ENCODE results near the gene POGLUT3. TPM values are rescaled to one million over a fixed set of nuclear protein-coding genes. Genes with fewer than 3 reads are reported as not detected.

Gene POGLUT3
- total RNA-seq, 1 donor from 2014 or later: 8.6 TPM

DNA sequence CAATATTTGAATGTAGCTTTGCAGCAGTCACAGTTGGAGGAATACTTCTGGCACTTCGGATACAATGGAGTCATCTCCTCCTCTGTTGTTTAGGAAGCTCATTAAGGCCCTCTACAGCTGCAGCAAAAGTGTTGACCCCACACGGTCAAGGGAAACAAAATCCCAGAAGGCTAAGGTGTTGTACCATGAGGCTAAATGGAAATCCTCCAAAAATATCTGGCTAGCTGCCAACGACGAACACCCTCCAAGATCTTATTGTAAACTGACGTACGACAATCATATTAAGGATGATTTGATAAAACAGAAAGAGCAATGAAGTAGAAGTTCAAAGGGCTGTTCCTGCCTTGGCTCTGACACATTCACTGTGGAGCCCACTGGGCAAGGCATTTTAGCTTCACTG, 4.0 kb downstream of the POGLUT3 start:
- no peak overlapping the region for H3K4me3 Mint-ChIP-seq
- no peaks in the 10 kb centered on the region for H3K9me3 Mint-ChIP-seq
- peaks cover 11% of the 10 kb centered on the region for H3K36me3 Mint-ChIP-seq (ENCODE audit: low read depth)
- H3K4me1 Mint-ChIP-seq: peaks cover 20% of the 10 kb centered on the region
- DNase-seq: no peak
- no peaks in the 10 kb centered on the region for H3K27me3 Mint-ChIP-seq
- no peak overlapping the region for H3K27ac Mint-ChIP-seq
- intact Hi-C loops (cut with micrococcal nuclease): no loop called here

- intact Hi-C loops (cut with micrococcal nuclease): no loop called here
- no peaks in the 10 kb centered on the region for H3K9me3 Mint-ChIP-seq
- DNase-seq: no peak
- H3K4me1 Mint-ChIP-seq: peaks cover 11% of the 10 kb centered on the region
- H3K27me3 Mint-ChIP-seq: no peaks in the 10 kb centered on the region
- no peak overlapping the region for H3K27ac Mint-ChIP-seq
- H3K4me3 Mint-ChIP-seq: no peak overlapping the region
- H3K36me3 Mint-ChIP-seq (ENCODE audit: low read depth): peaks cover 23% of the 10 kb centered on the region
These were observed 6.2 kb downstream of the POGLUT3 start for GRCh38 chr11:108491936-108492335.

GRCh38 chr11:108486828-108487227, 11.4 kb downstream of the POGLUT3 start:
- Mint-ChIP-seq H3K27me3 (no peaks in the 10 kb centered on the region), H3K4me1 (peaks cover 5% of the 10 kb centered on the region), H3K27ac (no peak overlapping the region), H3K36me3 (ENCODE audit: low read depth) (peaks cover 45% of the 10 kb centered on the region), H3K9me3 (no peaks in the 10 kb centered on the region), H3K4me3 (no peak overlapping the region)
- no peak for DNase-seq
- intact Hi-C loops (cut with micrococcal nuclease): no loop called here

DNA sequence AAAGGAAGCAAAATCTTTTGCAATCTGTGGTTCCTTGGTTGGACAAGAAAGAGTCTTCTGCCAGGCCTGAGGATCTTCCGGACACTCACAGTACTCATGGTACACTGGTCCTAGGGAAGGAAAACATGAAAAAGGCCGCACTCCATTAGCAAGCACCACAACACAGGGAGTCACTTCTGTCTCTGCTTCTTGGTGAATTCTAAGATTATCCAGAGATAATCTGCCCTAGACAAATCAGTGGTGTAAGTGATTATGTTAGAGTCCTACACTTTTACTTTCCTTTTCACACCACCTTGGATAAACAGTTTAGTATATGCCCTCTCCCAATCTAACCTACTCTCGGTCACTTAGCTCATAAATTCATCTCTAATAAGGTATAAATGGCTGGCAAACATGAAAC, 11.9 kb downstream of the POGLUT3 start:
- H3K36me3 Mint-ChIP-seq (ENCODE audit: low read depth): peaks cover 49% of the 10 kb centered on the region

DNA sequence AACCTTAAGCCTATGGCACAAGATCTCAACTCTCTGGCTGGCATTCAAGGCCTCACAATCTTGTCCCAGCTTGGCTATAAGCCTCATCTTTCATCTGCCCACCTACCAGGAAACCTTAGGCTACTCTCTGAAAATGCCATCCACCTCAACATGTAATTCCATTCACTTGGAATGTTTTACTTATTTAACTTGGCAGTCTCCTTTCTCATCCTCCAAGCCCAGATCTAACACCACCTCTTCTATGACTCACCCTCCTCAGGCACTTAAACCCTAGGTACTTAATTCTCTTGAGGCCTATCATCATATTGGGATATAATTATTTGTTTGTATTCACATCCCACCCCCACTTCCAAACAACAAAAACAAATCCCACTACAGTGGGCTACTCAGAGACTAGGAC, 15.0 kb downstream of the POGLUT3 start:
- DNase-seq: no peak
- Mint-ChIP-seq H3K36me3 (ENCODE audit: low read depth) (peaks cover 42% of the 10 kb centered on the region), H3K27ac (no peak overlapping the region), H3K9me3 (no peaks in the 10 kb centered on the region), H3K4me3 (no peak overlapping the region), H3K27me3 (no peaks in the 10 kb centered on the region), H3K4me1 (peaks cover 4% of the 10 kb centered on the region)
- intact Hi-C loops (cut with micrococcal nuclease): no loop called here

More for the DNA sequence above, 11.9 kb downstream of the POGLUT3 start:
- DNase-seq: no peak
- Mint-ChIP-seq H3K4me1 (peaks cover 4% of the 10 kb centered on the region), H3K9me3 (no peaks in the 10 kb centered on the region), H3K27ac (no peak overlapping the region), H3K27me3 (no peaks in the 10 kb centered on the region), H3K4me3 (no peak overlapping the region)
- intact Hi-C loops (cut with micrococcal nuclease): no loop called here

- H3K36me3 Mint-ChIP-seq (ENCODE audit: low read depth): peaks cover 19% of the 10 kb centered on the region
- no peaks in the 10 kb centered on the region for H3K4me1 Mint-ChIP-seq
- no peak overlapping the region for H3K27ac Mint-ChIP-seq
- no peak for DNase-seq
- H3K27me3 Mint-ChIP-seq: no peaks in the 10 kb centered on the region
- no peak overlapping the region for H3K4me3 Mint-ChIP-seq
- intact Hi-C loops (cut with micrococcal nuclease): no loop called here
- H3K9me3 Mint-ChIP-seq: no peaks in the 10 kb centered on the region
These were observed 23.3 kb downstream of the POGLUT3 start for GRCh38 chr11:108474664-108475463.

GRCh38 chr11:108472681-108473080, 25.5 kb downstream of the POGLUT3 start:
- DNase-seq: no peak
- Mint-ChIP-seq H3K36me3 (ENCODE audit: low read depth) (peaks cover 13% of the 10 kb centered on the region), H3K4me1 (no peaks in the 10 kb centered on the region), H3K27ac (no peak overlapping the region), H3K27me3 (no peaks in the 10 kb centered on the region), H3K9me3 (no peaks in the 10 kb centered on the region), H3K4me3 (no peak overlapping the region)
- intact Hi-C loops (cut with micrococcal nuclease): no loop called here

DNA sequence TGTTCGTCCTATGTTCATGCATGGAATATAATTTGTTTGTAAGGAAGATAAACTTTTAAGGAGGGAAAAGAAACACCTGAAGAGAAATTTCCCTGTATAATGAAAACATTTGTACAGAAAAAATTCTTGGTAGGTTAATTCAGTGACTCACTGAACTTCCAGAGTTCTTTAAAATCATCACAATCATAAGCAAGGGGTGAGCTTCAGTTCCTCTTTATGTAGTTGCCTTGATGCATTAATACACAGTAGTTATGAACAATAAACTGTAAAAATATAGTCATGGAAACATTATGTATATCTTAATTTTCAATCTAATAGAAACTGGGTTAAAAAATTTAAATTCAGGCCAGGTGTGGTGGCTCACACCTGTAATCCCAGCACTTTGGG, 29.7 kb downstream of the POGLUT3 start:
- H3K36me3 Mint-ChIP-seq (ENCODE audit: low read depth): peaks cover 1% of the 10 kb centered on the region
- no peak overlapping the region for H3K27ac Mint-ChIP-seq
- intact Hi-C loops (cut with micrococcal nuclease): no loop called here
- H3K4me1 Mint-ChIP-seq: peaks cover 13% of the 10 kb centered on the region
- H3K4me3 Mint-ChIP-seq: peak overlapping the region; percentile 30
- no peaks in the 10 kb centered on the region for H3K27me3 Mint-ChIP-seq
- no peaks in the 10 kb centered on the region for H3K9me3 Mint-ChIP-seq
- no peak for DNase-seq

- DNase-seq: peak; percentile 99
- Mint-ChIP-seq H3K9me3 (no peaks in the 10 kb centered on the region), H3K27me3 (no peaks in the 10 kb centered on the region), H3K4me1 (peaks cover 13% of the 10 kb centered on the region), H3K27ac (peak within 1 kb of the TSS; percentile 100), H3K36me3 (ENCODE audit: low read depth) (peaks cover under 1% of the 10 kb centered on the region), H3K4me3 (peak within 1 kb of the TSS; percentile 100)
- intact Hi-C loops (cut with micrococcal nuclease): loop anchor here (1.0 to 2.0 kb wide), 8 partner anchors 30 to 902 kb away; partner anchors contain the start of genes ACAT1, ALKBH8, CUL5 and EXPH5
These were observed 30.9 kb downstream of the POGLUT3 start, which contains the start of gene C11orf65 for GRCh38 chr11:108467091-108467823. TSS of gene C11orf65 (minus strand) at chr11:108467529. CDS start at chr11:108461559, 5,970 bp downstream.

GRCh38 chr11:108466405-108466804, 31.8 kb downstream of the POGLUT3 start:
- peaks cover 13% of the 10 kb centered on the region for H3K4me1 Mint-ChIP-seq
- intact Hi-C loops (cut with micrococcal nuclease): loop anchor here (2.0 kb wide), 1 partner anchor 346 kb away; the partner anchor contains the start of gene ACAT1
- no peaks in the 10 kb centered on the region for H3K9me3 Mint-ChIP-seq
- DNase-seq: no peak
- H3K36me3 Mint-ChIP-seq (ENCODE audit: low read depth): no peaks in the 10 kb centered on the region
- peak overlapping the region; percentile 100 for H3K27ac Mint-ChIP-seq
- peak overlapping the region; percentile 100 for H3K4me3 Mint-ChIP-seq
- no peaks in the 10 kb centered on the region for H3K27me3 Mint-ChIP-seq

DNA sequence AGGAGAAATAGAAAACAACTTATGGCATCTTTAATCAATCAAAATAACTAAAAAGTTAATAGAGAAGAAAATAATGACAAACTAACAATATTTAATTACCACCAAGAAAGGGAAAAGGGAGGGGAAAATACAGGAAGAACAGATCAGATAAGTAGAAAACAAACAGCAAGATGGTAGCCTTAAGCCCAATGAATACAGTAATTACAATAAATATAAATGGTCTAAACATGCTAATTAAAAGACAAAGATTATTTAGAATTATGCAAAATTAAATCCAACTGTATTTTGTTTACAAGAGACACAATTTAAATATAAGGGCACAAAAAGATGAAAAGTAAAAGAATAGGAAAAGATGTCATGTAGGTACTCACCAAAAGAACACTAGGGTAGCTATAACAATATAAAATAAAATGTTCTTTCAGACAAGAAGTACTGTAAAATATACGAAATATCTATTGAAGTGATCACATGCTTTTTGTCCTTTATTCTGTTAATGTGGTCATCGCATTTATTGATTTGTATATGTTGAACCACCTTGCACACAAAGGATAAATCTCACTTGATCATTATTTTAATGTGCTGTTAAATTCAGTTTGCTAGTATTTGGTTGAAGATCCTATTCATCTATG, 44.9 kb downstream of the POGLUT3 start:
- no peaks in the 10 kb centered on the region for H3K36me3 Mint-ChIP-seq (ENCODE audit: low read depth)
- intact Hi-C loops (cut with micrococcal nuclease): no loop called here
- no peaks in the 10 kb centered on the region for H3K27me3 Mint-ChIP-seq
- H3K27ac Mint-ChIP-seq: no peak overlapping the region
- no peak overlapping the region for H3K4me3 Mint-ChIP-seq
- no peaks in the 10 kb centered on the region for H3K4me1 Mint-ChIP-seq
- no peak for DNase-seq
- peaks cover 21% of the 10 kb centered on the region for H3K9me3 Mint-ChIP-seq

All from activated CD4-positive, alpha-beta T cell treated with anti-CD3 and anti-CD28 coated beads, Interleukin-2, amount 10 ng/mL, durations not matched to agents 24 days and 14 days (primary cell).